Suprapubic skin (tissue), 4 donors: Measurements from ENCODE around the gene RABAC1. TPM values are rescaled to one million over a fixed set of nuclear protein-coding genes. Genes with fewer than 3 reads are reported as not detected.

Experiments
- DNase-seq, 2 donors: peaks; one replicate each; pipeline ENCODE4 v3.0.0-alpha.2; 2019; ENCODE audit warnings: low spot score in 2 of 2
- H3K27ac ChIP-seq: fragments of 200-600 bp; sonication (generic); one replicate; pipeline ENCODE4 v1.5.1; 2019
- H3K27me3 ChIP-seq: fragments of 200-600 bp; sonication (generic); one replicate; pipeline ENCODE4 v1.5.1; 2019
- H3K36me3 ChIP-seq: fragments of 200-600 bp; sonication (generic); one replicate; pipeline ENCODE4 v1.5.1; 2019
- H3K4me1 ChIP-seq: fragments of 200-600 bp; sonication (generic); one replicate; pipeline ENCODE4 v1.5.1; 2019
- H3K4me3 ChIP-seq: fragments of 200-600 bp; sonication (generic); one replicate; pipeline ENCODE4 v1.5.1; 2019; ENCODE audit warnings: mild to moderate bottlenecking
- H3K9me3 ChIP-seq: fragments of 200-600 bp; sonication (generic); one replicate; pipeline ENCODE4 v1.5.1; 2019
- EP300 ChIP-seq: sonication (generic); formaldehyde crosslinking; IDR thresholded peaks from one replicate; pipeline ENCODE4 v1.6.1; 2017; ENCODE audit warnings: antibody characterized with exemption
- POLR2A ChIP-seq, 2 donors: fragments of 450-650 bp; IDR thresholded peaks; one replicate each; pipeline ENCODE4 v1.6.1; 2017; ENCODE audit warnings: antibody characterized with exemption in 2 of 2, mild to moderate bottlenecking in 2 of 2, moderate library complexity in 2 of 2
- POLR2AphosphoS5 ChIP-seq, 3 donors: sonication (generic); formaldehyde crosslinking; IDR thresholded peaks; one replicate each; pipeline ENCODE4 v1.6.1; 2017; ENCODE audit warnings: antibody characterized with exemption in 3 of 3
- WGBS: methylation state at CpG from one replicate; pipeline ENCODE4 v1.1.5; 2018; 5-methylcytosine and 5-hydroxymethylcytosine counted together
- total RNA-seq, 4 donors: library from RNA; depleted of rRNA; stranded (reverse); fragments of >200 nt; gene quantifications; one replicate each; pipeline ENCODE4 v1.1.0, GENCODE V29; 2016
- TF ChIP-seq, protein P1 (sequence below), 2 donors: fragments of 200-600 bp in 1 of 2; fragments of 450-650 bp in 1 of 2; sonication (generic) in 1 of 2; IDR thresholded peaks; one replicate each; pipeline ENCODE4 v1.5.1; 2016 to 2019; ENCODE audit warnings: antibody characterized with exemption in 2 of 2, mild to moderate bottlenecking in 1 of 2, moderate library complexity in 1 of 2

Gene RABAC1
- total RNA-seq, 4 donors from 2014 or later, result 75.2 to 137 (median 125) TPM

DNA sequence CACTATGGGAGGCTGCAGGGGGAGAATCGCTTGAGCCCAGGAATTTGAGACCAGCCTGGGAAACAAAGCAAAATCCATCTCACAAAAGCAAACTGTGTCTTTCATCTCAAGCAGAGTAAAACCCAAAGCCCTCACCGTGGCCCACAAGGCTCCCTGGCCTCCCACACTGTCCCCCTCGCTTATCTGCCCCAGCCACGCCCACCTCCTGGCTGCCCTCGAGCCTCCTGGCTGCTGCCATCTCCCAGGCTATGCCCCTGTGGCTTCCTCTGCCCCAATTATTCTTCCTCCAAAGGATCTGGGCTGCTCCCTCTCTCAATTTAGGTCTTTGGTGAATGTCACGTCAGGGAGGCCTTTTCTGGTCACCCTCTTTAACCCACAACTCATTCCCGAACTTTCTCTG, 3.6 kb downstream of the RABAC1 start:
- Histone ChIP-seq H3K4me3 (no peak overlapping the region), H3K27me3 (no peaks in the 10 kb centered on the region), H3K4me1 (peaks cover 24% of the 10 kb centered on the region), H3K27ac (no peak overlapping the region), H3K36me3 (peaks cover 10% of the 10 kb centered on the region), H3K9me3 (no peaks in the 10 kb centered on the region)
- DNase-seq, result no peak
- no peak for TF ChIP-seq POLR2AphosphoS5 (IDR thresholded peaks at IDR 0.05)
- TF ChIP-seq, protein P1, sequence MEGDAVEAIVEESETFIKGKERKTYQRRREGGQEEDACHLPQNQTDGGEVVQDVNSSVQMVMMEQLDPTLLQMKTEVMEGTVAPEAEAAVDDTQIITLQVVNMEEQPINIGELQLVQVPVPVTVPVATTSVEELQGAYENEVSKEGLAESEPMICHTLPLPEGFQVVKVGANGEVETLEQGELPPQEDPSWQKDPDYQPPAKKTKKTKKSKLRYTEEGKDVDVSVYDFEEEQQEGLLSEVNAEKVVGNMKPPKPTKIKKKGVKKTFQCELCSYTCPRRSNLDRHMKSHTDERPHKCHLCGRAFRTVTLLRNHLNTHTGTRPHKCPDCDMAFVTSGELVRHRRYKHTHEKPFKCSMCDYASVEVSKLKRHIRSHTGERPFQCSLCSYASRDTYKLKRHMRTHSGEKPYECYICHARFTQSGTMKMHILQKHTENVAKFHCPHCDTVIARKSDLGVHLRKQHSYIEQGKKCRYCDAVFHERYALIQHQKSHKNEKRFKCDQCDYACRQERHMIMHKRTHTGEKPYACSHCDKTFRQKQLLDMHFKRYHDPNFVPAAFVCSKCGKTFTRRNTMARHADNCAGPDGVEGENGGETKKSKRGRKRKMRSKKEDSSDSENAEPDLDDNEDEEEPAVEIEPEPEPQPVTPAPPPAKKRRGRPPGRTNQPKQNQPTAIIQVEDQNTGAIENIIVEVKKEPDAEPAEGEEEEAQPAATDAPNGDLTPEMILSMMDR (IDR thresholded peaks at IDR 0.05), result no peak
- TF ChIP-seq EP300, result no peak
- TF ChIP-seq POLR2A (IDR thresholded peaks at IDR 0.05), result no peak
- 75% methylated on average over 7 of the region's 7 CpGs for WGBS

GRCh38 chr19:41951686-41952172, 7.4 kb downstream of the RABAC1 start:
- no peak overlapping the region for H3K27ac ChIP-seq
- H3K27me3 ChIP-seq, result no peaks in the 10 kb centered on the region
- 5% methylated on average over 9 of the region's 12 CpGs for WGBS
- peaks cover 10% of the 10 kb centered on the region for H3K36me3 ChIP-seq
- TF ChIP-seq, protein P1 (IDR thresholded peaks at IDR 0.05), result peak; percentile 73 to 99
- TF ChIP-seq EP300, result no peak
- H3K4me3 ChIP-seq, result no peak overlapping the region
- H3K4me1 ChIP-seq, result peaks cover 2% of the 10 kb centered on the region
- DNase-seq, result peak; percentile 88 to 89
- no peaks in the 10 kb centered on the region for H3K9me3 ChIP-seq

DNA sequence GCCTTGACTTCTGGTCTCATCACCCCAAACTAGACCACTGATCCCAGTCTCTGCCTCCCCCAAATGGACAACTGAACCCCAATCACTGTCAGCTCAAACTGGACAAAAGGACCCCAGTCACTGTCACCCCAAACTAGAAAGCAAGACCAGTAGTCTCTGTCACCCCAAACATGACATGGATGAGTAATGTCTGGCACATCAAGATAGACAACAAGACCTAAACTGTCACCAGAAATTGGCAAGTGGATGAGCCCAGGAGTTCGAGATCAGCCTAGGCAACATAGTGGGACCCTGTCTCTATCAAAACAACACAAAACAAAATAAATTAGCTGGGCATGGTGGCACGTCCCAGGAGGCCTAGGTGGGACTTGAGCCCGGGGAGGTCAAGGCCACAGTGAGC, 12.0 kb downstream of the RABAC1 start:
- Histone ChIP-seq H3K4me1 (peaks cover 2% of the 10 kb centered on the region), H3K27me3 (peaks cover 4% of the 10 kb centered on the region), H3K4me3 (no peak overlapping the region), H3K27ac (no peak overlapping the region), H3K9me3 (no peaks in the 10 kb centered on the region), H3K36me3 (no peaks in the 10 kb centered on the region)
- DNase-seq, result no peak
- no peak for TF ChIP-seq EP300
- no peak for TF ChIP-seq POLR2AphosphoS5 (IDR thresholded peaks at IDR 0.05)
- TF ChIP-seq POLR2A (IDR thresholded peaks at IDR 0.05), result no peak
- TF ChIP-seq, protein P1 (IDR thresholded peaks at IDR 0.05), result no peak
- WGBS, result 96% methylated on average over 3 of the region's 3 CpGs

DNA sequence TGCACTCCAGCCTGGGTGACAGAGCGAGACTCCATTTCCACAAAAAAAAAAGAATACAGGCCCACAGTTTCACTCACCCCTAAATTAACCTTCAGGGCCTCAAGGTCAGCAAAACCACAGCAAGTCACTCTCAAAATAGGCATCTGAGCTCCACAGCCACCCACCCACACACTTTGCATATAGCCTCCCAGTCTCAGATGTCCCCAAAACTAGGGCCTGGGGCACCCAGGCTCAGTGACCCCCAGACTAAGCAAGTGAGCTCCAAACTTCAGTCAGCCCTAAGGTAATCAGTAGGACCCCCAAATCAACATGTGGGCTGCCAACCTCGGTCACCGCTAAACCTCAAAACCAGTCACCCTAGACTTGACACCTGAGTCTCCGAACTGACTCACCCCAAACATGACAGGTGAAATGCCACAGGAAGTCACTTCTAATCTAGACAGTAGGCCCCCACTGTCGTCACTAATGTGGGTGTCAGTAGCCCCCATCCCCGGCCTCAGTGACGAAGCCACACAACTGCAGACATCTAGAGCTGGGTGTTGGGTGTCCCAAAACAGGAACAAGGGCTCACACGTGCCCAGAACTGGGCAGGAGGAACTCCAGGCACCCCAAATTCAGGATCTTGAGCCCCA, 13.9 kb downstream of the RABAC1 start:
- H3K4me3 ChIP-seq, result no peak overlapping the region
- DNase-seq, result no peak
- peaks cover 19% of the 10 kb centered on the region for H3K27me3 ChIP-seq
- TF ChIP-seq EP300, result no peak
- no peak for TF ChIP-seq POLR2A (IDR thresholded peaks at IDR 0.05)
- TF ChIP-seq, protein P1 (IDR thresholded peaks at IDR 0.05), result no peak
- no peaks in the 10 kb centered on the region for H3K36me3 ChIP-seq
- peaks cover 9% of the 10 kb centered on the region for H3K4me1 ChIP-seq
- H3K27ac ChIP-seq, result no peak overlapping the region
- H3K9me3 ChIP-seq, result no peaks in the 10 kb centered on the region
- WGBS, result 84% methylated on average over 8 of the region's 8 CpGs

DNA sequence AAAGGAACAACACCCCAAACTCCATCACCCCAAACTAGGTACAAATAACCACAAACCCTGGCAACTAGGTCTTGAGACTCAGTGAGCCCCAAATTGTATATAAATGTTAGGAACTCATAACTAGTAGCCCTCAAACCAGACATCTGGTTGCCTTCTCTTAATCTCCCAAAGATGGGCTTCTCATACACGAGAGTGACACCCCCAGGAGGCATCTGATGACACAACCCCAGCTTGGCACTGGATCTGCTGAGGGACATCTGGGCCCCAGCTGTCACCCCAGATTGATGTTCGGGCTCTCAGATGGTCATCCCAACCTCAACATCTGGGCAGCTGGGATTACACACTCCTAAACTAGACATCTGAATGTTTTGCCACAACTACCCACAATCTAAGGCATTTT, 14.8 kb downstream of the RABAC1 start:
- H3K4me3 ChIP-seq, result no peak overlapping the region
- no peaks in the 10 kb centered on the region for H3K9me3 ChIP-seq
- 70% methylated on average over 2 of the region's 2 CpGs for WGBS
- no peak for DNase-seq
- no peaks in the 10 kb centered on the region for H3K36me3 ChIP-seq
- TF ChIP-seq POLR2AphosphoS5 (IDR thresholded peaks at IDR 0.05) (no peak), POLR2A (IDR thresholded peaks at IDR 0.05) (no peak), EP300 (no peak)
- TF ChIP-seq, protein P1 (IDR thresholded peaks at IDR 0.05), result no peak
- H3K27ac ChIP-seq, result no peak overlapping the region
- H3K27me3 ChIP-seq, result peaks cover 28% of the 10 kb centered on the region
- peaks cover 16% of the 10 kb centered on the region for H3K4me1 ChIP-seq
